DOHH2 (cell line): ENCODE results near the gene RIPK3.

ENCODE experiments used
- EZH2phosphoT487 ChIP-seq: fragments of 200-600 bp; sonication (generic); IDR thresholded peaks from 2 replicates; pipeline ENCODE4 v1.6.1; 2017; ENCODE audit warnings: borderline replicate concordance, mild to moderate bottlenecking, antibody characterized with exemption, low read length, moderate library complexity, mixed read lengths
- TF ChIP-seq, protein P1 (sequence below): fragments of 200-600 bp; sonication (generic); IDR thresholded peaks from one replicate; pipeline ENCODE4 v1.5.1; 2014; ENCODE audit warnings: antibody characterized with exemption, mild to moderate bottlenecking, low read depth, low read length; ENCODE audit not compliant: poor library complexity, severe bottlenecking

GRCh38 chr14:24363401-24363800 lies 23.6 kb upstream of the RIPK3 start:
- TF ChIP-seq, protein P1, sequence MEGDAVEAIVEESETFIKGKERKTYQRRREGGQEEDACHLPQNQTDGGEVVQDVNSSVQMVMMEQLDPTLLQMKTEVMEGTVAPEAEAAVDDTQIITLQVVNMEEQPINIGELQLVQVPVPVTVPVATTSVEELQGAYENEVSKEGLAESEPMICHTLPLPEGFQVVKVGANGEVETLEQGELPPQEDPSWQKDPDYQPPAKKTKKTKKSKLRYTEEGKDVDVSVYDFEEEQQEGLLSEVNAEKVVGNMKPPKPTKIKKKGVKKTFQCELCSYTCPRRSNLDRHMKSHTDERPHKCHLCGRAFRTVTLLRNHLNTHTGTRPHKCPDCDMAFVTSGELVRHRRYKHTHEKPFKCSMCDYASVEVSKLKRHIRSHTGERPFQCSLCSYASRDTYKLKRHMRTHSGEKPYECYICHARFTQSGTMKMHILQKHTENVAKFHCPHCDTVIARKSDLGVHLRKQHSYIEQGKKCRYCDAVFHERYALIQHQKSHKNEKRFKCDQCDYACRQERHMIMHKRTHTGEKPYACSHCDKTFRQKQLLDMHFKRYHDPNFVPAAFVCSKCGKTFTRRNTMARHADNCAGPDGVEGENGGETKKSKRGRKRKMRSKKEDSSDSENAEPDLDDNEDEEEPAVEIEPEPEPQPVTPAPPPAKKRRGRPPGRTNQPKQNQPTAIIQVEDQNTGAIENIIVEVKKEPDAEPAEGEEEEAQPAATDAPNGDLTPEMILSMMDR, result no peak
- TF ChIP-seq EZH2phosphoT487, result no peak
